ENCODE measurements around the gene FAM83F.
A peak's percentile ranks its signal among the peaks of the same experiment; 100 is the strongest.
"Not testable (repeated sequence)": the region's sequence is repeated elsewhere in the genome, so short reads cannot be mapped to it uniquely, and the experiment has no call there.

Gene FAM83F

DNA sequence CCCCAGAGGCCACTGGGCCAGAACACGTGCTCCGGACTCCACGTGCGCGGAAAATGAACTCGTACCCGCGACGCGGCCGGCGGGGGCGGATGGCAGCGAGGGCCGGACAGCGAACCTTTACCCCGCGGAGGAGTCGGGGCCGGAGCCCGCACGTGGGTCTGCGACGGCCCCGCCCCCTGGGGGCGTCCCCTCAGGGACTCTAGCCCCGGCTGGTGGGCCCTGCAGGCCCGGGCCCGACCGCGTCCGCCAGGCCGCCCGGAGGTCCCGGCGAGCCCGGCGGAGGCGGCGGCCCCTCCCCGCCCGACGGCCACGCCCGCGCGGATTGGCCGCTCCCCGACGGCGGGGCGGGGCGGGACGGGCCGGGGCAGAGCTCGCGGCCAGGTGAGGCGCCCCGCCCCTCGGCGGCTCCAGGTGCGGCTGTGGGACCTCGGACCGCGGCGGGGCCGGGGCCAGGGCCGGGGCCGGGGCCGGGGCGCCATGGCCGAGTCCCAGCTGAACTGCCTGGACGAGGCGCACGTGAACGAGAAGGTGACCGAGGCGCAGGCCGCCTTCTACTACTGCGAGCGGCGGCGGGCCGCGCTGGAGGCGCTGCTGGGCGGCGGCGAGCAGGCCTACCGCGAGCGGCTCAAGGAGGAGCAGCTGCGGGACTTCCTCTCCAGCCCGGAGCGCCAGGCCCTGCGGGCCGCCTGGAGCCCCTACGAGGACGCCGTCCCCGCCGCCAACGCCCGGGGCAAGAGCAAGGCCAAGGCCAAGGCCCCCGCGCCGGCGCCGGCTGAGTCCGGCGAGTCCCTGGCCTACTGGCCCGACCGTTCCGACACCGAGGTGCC, at the start of gene FAM83F:
Gene FAM83F (plus strand): TSS at position 389 of the 827 bp plus-strand sequence. CDS start 89 bp downstream, at position 478.
- DNase-seq: no peak

DNA sequence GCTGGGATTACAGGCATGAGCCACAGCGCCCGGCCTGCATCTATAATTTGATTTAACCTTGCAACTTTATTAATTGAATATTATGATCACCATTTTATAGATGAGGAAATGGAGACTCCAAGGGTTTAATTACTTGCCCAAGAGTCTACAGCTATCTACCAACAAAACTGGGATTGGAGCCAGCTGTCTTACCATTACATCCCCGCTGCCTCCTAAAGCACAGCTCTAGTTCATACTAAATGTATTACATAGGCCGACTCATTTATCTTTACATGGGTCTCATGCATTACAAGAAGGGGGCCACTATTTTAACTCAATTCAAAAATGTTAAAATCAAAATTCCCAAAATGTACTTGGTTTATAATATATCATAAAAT, 48.6 kb upstream of the FAM83F start:
- DNase-seq: no peak

DNA sequence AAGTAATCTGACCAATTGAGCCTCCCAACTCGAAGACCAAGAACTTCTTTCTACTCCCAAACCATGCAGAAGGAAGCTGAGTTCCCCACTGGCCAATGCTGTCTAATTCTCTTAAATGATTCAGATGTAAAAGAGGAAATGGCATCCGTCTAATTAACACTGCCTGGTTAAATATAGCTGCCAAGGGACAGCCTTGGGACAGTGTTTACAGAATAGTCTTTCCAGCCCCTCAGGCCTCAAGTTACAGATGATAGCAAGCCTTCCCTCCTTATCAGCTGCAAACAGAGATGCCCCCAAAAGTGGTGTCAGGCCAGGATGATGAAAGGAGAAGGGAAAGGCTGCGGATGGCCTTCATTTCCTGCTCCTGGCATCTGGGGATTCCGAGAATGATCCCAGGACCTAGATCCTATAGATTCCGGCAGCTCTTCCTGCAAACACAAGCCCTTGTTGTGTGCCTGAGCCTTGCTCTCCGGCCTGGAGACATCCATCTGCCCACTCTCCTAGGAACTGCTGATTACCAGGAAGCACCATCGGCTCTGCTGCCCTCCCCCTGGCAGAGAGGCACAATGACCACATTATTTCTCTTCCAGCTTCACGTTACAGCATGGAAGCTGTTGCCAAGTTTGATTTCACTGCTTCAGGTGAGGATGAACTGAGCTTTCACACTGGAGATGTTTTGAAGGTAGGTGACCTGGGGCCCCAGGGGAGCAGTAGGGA, 48.1 kb upstream of the FAM83F start:
- no peak for DNase-seq

DNA sequence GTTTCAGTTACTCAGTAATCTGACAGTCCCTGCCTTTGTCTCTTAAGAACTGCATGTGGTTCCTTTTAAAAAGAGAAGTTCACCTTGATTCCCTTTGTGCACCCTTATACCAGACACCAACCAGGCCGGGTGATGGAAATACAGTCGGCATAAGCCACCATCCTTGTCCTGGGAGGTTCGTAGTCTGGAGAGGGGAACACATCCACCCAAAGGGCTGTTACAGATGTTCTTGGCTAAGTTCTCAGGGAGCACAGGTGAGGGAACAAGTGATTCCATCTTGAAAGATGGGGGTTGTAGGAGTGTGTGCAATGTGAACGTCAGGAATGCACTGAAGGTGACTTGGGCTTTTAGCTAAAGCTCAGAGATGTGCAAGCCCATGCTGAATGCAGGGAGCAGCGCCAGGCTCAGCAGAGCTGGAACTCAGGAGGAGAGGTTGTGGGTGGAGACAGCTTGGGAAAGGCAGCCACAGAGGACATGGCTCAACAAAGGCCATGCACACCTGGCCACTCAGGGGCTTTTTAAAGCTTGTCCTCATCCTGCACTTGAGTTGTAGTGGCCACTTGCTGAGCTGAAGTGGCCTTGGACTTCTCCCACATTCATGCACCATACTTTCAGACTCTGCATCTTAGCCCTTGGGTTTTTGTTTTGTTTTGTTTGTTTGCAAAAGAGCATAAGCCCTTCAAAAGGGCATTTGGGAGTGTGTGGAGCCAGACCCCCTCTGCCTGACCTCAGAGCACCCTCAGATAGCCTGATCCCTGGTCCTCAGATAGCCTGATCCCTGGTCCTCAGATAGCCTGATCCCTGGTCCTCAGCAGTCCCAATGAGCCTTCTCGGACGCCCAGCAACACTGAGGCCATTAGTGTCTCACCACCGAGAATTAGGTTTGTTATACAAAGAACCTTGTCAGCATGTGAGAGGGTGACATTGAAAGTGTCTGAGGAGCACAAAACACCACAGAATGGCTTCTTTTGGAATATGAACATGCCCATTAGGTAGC, 47.2 kb upstream of the FAM83F start:
- DNase-seq: no peak

DNA sequence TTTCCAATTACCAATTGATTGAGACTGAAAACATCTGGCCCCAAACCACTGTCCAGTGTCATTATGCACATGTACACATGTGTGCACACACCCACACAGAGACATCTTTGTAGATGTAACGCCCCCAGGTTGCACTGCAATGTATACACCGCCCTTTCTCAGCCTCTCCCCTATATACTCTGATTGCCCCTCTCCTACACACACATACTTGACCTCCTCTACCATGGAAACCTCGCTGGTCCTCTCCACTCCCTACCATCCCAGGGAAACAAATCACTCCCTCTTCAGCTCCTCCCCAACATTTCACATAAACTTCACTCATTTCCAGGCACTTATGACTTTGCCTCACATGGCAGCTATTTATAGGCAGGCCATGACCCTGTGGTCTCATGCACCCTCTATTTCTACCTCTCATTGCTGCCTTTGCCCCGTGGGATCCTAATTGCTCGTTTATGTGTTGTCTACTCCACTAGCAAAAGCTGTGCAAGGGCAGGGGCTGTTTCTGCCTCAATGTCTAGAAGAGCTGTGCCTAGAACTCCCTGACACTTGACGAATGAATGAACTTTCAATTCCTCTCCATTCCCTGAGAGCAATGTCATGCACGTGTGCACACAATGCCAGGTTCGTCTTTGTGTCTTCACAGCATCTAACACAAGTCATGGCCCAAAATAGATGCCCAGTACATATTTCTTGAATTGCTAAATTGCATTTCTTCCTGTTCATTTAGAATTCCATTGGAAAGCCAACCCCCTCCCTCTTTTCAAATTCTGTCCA, 44.6 kb upstream of the FAM83F start:
- no peak for DNase-seq

DNA sequence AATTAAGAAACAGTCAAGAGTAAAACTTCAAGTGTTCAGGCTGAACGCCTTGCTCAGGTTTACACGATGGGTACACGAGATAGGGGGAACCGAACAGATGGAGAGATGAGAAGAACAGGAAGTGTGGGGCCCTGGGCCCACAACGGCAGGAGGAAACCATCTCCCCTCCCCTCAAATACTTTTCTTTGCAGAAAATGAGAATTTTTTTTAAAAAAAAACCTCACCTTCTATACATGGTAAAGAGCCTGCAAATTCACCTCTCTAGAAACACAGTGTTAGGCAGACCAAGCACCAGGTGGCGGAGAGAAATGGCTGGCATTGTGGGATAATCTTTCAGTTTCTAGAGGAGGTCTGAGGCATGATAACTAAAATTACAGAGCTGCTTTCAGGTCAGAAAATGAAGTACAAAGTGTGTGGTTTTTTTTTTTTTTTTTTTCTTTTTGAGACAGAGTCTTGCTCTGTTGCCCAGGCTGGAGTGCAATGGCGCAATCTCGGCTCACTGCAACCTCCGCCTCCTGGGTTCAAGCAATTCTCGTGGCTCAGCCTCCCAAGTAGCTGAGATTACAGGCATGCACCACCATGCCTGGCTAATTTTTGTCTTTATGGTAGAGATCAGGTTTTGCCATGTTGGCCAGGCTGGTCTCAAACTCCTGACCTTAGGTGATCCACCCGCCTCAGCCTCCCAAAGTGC, 43.0 kb upstream of the FAM83F start:
- DNase-seq: not testable (repeated sequence)

DNA sequence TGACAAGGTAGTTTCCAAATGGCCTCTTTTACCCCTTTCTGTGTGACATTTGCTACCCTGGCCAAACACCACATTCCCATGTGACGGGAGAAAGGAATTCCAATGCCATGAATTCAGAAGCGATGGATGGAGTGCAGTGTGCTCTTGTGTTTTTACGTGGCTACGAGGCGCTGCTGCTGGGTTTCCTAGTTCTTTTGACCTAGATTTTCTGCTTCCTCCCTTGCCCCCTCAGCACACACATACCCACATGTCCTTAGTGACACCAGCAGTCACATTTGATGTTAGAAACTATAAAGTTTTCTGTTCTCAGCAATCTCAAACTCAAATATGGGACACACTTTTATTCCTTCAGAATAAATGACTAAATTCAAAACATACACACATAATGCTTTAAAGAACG, 42.4 kb upstream of the FAM83F start:
- no peak for DNase-seq

DNA sequence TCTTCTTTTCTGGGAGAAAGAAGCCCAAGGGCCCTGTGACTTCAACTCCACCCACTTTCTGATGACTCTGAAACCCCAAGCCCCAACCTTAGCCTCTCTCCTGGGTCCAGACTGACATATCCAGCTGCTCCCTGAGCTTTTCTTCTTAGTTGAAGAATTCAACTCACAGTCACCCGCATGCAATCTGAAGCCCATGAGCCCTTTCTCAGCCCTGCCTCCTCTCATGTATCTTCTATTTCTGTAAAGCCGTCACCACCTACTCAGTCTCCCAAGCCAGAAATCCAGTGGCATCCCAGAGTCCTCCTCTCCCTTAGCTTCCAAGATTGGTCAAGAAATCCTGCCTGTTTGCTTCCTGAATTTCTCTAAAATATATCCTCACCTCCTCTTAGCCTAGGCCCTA, 41.7 kb upstream of the FAM83F start:
- no peak for DNase-seq

DNA sequence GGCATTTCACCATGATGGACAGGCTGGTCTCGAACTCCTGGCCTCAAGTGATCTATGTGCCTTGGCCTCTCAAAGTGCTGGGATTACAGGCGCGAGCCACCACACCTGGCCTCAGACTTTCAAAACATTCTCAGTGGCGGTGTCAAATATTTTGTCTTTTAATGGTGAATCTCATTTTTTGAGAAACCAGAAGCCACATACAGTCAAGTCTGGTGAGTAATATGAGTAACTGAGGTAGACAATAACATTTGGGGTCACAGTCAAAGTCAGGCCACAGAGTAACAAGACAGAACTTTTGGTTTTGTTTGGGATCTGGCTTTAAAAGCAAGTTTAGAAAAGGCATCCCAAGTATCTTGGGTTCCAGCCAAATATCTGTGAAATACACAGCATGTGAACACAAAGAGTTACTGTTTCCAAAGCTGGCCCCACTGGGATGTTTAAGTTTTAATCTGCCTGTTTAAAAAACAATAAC, 40.1 kb upstream of the FAM83F start:
- peak; percentile 60 for DNase-seq

DNA sequence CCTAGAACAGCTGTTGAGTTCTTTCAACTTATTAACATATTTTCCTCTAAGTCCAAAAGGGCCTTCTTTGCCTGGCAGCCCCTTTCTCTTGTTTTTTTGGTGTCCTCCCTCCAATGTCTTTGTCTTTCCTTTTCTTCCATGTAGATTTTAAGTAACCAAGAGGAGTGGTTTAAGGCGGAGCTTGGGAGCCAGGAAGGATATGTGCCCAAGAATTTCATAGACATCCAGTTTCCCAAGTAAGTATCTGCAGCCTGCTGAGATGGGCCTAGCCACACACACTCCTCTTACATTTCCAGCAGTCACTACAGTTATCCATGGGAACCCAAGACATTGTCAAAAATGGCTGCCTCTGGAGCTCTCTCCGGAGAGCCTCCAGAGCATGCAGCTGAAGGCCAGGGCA, 39.1 kb upstream of the FAM83F start:
- no peak for DNase-seq

DNA sequence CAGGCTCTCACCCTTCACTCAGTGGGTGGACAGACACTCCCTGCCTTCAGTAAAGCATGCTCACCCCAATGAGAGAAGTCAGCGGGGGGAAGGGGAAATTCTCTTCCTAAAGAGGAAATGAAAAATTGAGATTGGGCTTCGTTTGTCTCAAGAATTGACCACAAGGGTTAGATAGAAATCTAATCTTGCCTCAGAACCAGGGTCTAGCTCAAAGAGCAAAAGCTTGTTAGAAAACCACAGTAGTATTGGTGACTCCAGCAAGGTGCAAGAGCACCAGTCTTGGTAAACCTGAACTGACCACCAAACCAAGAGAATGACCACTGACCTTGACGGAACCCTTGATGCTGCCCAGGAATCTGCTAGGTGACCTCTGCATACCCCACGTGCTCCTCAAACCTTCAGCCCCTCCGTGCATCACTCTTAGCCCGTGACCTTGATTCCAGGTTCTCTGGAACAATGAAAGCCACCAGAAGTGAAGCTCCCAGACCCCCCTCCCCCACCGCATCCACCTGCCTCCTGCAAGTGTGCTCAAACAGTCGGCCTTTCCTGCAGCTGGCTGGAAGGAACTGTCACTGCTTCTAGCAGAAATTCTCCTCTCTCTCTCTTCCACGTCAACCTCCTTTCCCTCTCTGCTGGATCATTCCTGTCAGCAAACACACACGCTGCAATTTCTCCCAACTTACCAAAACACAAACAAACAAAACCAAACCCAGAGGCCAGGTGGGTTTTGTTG, 37.7 kb upstream of the FAM83F start:
- peak; percentile 36 for DNase-seq

DNA sequence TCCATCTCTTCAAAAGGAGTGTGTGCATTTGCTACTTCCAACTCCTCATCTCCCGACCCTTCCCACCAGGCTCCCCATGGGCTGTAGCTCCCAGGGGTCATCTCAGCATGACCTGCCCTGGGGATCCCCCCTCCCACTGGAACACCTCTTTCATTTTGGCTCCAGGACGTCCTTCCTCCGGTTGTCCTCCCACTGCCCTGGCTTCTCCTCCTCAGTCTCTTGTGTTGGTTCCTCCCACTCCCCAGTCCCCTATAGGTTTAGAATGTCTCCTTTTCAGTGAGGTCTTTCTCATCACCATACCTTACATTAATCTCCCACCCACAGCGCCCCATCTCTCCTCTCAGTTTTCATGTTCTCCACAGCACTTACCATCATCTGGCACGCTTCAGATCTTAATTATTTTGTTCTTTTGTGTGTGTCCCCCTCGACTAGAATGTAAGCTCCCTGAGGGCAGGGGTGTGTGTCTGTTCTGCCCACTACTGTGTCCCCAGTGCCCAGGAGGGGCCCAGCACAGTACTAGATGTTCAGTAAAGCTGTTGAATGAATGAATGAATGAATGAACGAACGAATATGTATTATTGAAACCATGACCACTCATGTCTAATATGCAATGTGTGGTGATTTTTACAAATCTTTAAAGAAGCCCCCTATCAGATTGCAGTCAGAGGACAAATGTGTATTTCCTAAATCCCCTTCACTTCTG, 36.6 kb upstream of the FAM83F start:
- DNase-seq: no peak

DNA sequence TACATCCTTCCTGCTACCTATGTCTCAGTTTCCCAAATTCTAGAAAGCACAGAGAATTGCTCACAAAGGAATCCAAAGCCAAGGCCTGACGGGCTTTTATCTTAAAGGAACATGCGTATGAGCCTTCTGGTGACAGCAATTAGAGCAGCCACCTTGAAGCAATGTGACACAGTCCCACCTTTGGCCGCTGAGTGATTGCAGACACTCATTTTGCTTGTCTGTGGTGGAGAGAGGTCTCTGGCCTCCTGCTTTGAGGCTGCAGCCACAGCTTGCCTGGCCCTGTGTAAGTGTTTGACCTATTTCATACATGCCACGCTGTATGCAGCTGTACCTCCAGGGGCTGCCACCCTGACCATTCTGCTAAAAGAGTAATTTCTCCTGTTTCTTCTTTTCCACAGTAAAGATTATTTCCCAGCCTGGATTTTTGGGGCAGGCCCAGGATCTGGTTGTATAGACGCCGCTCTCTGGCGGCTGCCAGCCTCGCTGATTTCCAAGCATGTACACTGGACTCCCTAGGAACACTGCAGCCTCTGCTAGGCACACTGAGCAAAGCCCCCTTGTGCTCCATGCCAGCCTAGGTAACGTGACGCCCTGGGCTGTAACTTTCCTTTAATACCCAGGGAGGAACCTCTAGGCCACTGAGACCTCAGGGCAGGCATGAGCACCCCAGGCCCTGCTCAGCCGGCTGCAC, 35.7 kb upstream of the FAM83F start:
- DNase-seq: no peak

DNA sequence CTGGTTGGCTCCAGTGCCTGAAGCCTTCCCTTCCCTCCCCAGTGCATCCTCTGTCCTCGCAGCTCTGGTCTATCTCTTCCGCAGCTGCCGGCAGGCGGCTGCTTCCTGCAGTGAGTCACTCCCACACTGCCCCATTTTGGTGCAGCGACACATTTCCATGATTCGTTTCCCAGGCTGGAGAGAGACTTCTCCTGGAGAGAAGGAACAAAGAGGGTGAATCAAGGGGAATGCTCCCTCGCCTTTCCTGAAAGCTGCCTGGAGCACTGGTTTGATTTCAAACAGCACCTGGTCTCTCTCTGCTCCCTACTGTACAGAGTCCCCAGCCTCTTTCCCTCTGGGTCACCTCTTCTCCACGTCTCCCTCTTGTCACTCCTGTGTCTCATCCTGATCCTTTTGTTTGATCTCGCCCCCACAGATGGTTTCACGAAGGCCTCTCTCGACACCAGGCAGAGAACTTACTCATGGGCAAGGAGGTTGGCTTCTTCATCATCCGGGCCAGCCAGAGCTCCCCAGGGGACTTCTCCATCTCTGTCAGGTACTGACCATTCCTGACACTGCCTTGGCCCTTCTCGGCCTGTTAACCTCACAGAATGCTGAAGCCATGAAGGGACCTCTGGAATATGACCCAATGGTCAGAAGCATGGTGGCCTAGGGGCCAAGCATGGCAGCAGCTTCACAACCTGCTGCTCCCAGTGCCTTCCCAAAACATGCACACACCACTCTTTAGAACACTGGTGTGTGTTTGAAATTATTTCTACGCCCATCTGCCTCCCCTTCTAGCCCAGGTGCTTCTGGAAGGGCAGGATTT, 34.9 kb upstream of the FAM83F start, which contains the start of gene TMA7B:
Gene TMA7B (plus strand): TSS at position 758 of the 808 bp plus-strand sequence. CDS start 3,978 bp downstream, outside the sequence.
- DNase-seq: peak; percentile 41

DNA sequence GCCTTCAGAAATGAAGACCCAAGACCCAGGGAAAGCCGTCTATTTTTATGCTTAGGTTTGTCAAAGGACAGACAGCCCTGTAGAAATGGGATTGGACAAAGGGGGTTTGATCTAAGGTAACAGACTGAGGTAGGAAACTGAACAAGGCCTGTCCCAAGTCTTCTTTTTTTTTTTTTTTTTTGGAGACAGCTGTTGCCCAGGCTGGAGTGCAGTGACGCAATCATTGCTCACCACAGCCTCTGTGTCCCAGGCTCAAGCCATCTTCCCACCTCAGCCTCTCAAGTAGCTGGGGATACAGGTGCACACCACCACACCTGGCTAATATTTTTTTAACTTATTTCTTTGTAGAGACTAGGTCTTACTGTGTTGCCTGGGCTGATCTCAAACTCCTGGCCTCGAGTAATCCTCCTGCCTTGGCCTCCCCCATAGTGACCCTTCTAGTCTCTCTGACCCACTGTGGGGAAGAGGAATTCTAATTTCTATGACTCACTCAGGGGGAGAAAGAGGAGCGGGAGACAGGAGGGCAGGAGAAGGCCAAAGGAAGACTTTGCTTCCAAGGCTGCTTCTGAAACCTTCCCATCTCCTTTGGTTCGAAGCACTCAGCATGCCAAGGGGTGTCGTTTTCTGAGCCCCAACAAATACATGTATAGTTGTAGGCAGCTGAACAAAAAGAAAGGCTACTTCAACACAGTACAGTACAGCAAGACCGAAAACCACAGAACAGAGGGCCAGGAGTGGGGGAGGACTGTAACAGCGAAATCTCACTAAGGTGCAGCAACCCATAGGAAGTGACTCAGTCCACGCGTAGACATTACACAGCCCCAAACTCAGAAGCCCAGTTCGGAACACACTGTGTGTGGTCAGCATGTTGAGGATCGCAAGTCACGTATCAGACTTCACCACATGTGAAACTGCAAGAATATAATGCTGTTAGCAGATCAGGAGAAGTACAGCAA, 33.7 kb upstream of the FAM83F start:
- DNase-seq: peak; percentile 95

DNA sequence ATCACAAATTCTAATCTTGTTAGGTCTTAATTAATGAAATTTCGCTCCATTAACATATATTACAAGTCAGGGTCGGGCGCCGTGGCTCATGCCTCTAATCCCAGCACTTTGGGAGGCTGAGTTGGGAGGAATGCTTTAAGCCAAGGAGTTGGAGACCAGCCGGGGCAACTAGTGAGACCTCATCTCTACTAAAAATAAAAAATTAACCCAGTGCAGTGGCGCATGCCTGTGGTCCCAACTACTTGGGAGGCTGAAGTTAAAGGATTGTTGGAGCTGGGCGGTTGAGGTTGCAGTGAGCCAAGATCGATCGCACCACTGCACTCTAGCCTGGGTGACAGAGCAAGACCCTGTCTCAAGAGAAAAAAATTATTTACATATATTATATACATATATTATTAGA, 32.7 kb upstream of the FAM83F start:
- DNase-seq: no peak

DNA sequence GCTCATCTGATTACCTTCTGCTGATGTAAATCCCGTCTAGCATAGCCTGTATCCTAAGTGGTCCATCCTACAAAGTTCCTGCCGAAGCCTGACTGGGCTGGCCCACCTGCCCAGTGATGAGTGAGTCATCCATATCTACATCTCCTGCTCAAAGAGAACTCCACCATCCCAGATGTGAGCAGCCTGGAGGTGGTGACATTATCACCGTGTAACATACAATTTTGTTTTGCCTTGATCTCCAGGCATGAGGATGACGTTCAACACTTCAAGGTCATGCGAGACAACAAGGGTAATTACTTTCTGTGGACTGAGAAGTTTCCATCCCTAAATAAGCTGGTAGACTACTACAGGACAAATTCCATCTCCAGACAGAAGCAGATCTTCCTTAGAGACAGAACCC, 29.0 kb upstream of the FAM83F start:
- DNase-seq: no peak
